ENCODE results near the gene IGSF23.

DNA sequence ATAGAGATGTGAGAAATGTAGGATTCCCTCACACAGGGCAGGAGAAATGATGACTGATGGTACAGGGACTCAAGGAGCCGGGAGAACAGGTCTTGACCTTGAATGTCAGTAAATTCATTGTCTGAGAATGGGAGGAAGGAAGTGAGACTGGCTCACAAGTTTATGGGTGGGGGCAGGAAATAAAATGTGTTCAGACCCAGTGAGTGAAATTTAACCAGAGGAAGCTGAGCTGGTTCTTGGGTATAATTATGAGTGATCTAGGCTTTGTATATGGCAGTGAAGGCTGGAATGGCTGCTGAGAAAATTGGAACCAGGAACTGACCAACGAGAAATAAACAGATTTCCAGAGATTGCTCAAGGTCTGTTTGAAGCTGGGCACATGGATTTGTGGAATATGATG is 6.3 kb upstream of the IGSF23 start:
- no peak for TF ChIP-seq CTCF (IDR thresholded peaks at IDR 0.05)
- no peak for TF ChIP-seq POLR2A (IDR thresholded peaks at IDR 0.05)
